ENCODE data around the gene PACS2. TPM values are rescaled to one million over a fixed set of nuclear protein-coding genes. Genes with fewer than 3 reads are reported as not detected.

PACS2 gene
- total RNA-seq, 3 donors from 2014 or later = 46.0 to 70.9 (median 67.8) TPM

DNA sequence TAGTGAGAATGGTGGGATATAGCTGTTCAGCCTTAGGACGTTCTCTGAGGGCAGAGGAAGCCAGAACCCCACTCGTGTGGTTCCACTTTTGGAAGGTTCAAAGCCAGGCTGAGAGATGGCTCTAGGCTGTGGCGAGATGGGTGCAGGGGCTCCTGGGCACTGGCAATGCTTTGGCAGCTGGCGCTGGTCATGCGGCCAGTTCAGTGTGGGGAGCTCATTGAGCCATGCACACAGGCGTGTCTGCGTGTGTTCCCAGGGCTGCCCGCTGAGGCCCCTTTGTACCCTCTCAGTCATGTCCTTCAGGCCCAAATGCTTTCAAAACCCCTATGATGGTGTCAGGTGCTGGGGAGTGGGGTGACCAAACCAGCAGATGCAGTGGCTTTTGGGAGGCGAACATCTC, 85.5 kb downstream of the PACS2 start:
- no peak for DNase-seq (ENCODE audit: low spot score in 2 of 2)
- intact Hi-C loops (cut with DNase I; ENCODE audit: low total_unique reads) = no loop called here
- H3K9me3 ChIP-seq = peaks cover 0 to 11% of the 10 kb centered on the region in 2 donors

DNA sequence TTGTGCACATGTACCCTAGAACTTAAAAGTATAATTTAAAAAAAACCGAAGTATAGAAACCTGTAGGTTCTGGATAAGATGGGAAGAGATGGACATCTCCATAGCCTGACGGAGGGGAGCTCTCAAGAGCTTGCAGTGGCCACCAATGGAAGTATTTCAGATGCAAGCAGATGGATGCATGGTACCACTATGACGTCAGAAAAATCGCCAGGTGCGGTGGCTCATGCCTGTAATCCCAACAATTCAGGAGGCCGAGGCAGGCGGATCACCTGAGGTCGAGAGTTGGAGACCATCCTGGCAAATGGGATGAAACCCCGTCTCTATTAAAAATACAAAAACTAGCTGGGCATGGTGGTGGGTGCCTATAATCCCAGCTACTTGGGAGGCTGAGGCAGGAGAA, 87.2 kb downstream of the PACS2 start:
- Histone ChIP-seq H3K9me3 (peaks cover 0 to 11% of the 10 kb centered on the region in 2 donors), H3K27ac (no peak overlapping the region), H3K27me3 (no peaks in the 10 kb centered on the region), H3K4me1 (peaks cover 0 to 4% of the 10 kb centered on the region in 2 donors), H3K4me3 (no peak overlapping the region), H3K36me3 (no peaks in the 10 kb centered on the region)
- no peak for DNase-seq (ENCODE audit: low spot score in 2 of 2)
- no peak for TF ChIP-seq POLR2A (IDR thresholded peaks at IDR 0.05)
- no peak for TF ChIP-seq CTCF (IDR thresholded peaks at IDR 0.05)
- TF ChIP-seq POLR2AphosphoS5 (IDR thresholded peaks at IDR 0.05) = no peak
- intact Hi-C loops (cut with DNase I; ENCODE audit: low total_unique reads) = no loop called here

More for the DNA sequence above, 85.5 kb downstream of the PACS2 start:
- no peaks in the 10 kb centered on the region for H3K27me3 ChIP-seq
- TF ChIP-seq POLR2A (IDR thresholded peaks at IDR 0.05) (no peak), CTCF (IDR thresholded peaks at IDR 0.05) (no peak), POLR2AphosphoS5 (IDR thresholded peaks at IDR 0.05) (no peak)
- H3K27ac ChIP-seq = no peak overlapping the region
- H3K4me3 ChIP-seq = peak overlapping the region in 1 of 3 donors; percentile 99
- peaks cover 0 to 4% of the 10 kb centered on the region in 2 donors for H3K4me1 ChIP-seq
- H3K36me3 ChIP-seq = no peaks in the 10 kb centered on the region

GRCh38 chr14:105408592-105408991, 94.0 kb downstream of the PACS2 start:
- Histone ChIP-seq H3K4me3 (no peak overlapping the region), H3K27me3 (peaks cover 0 to 4% of the 10 kb centered on the region in 2 donors), H3K36me3 (no peaks in the 10 kb centered on the region), H3K27ac (no peak overlapping the region), H3K9me3 (peaks cover 0 to 7% of the 10 kb centered on the region in 2 donors), H3K4me1 (no peaks in the 10 kb centered on the region)
- TF ChIP-seq POLR2A (IDR thresholded peaks at IDR 0.05) = no peak
- no peak for TF ChIP-seq POLR2AphosphoS5 (IDR thresholded peaks at IDR 0.05)
- TF ChIP-seq CTCF (IDR thresholded peaks at IDR 0.05) = no peak
- intact Hi-C loops (cut with DNase I; ENCODE audit: low total_unique reads) = no loop called here
- DNase-seq (ENCODE audit: low spot score in 2 of 2) = no peak

DNA sequence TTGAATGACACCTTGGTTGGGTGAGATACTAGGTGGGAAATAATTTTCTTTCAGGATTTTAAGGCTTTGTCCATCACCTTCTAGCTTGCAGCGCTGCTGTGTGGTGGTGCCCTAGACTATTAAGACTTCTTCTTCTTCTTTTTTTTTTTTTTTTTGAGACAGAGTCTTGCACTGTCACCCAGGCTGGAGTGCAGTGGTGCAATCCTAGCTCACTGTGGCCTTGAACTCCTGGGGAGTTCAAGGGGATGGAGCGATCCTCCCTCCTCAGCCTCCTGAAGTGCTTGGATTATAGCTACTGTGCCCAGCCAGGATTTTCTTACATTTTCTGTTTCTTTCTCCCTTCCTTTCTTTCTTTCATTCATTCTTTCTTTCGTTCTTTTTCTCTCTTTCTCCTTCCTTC, 94.8 kb downstream of the PACS2 start:
- Histone ChIP-seq H3K9me3 (peaks cover 0 to 7% of the 10 kb centered on the region in 2 donors), H3K36me3 (no peaks in the 10 kb centered on the region), H3K4me3 (no peak overlapping the region), H3K27ac (no peak overlapping the region), H3K4me1 (peaks cover 0 to under 1% of the 10 kb centered on the region in 2 donors), H3K27me3 (peaks cover 0 to 4% of the 10 kb centered on the region in 2 donors)
- no peak for DNase-seq (ENCODE audit: low spot score in 2 of 2)
- TF ChIP-seq POLR2AphosphoS5 (IDR thresholded peaks at IDR 0.05) = no peak
- no peak for TF ChIP-seq CTCF (IDR thresholded peaks at IDR 0.05)
- no peak for TF ChIP-seq POLR2A (IDR thresholded peaks at IDR 0.05)
- intact Hi-C loops (cut with DNase I; ENCODE audit: low total_unique reads) = no loop called here

- DNase-seq (ENCODE audit: low spot score in 2 of 2) = no peak
- no peaks in the 10 kb centered on the region for H3K9me3 ChIP-seq
- no peak for TF ChIP-seq CTCF (IDR thresholded peaks at IDR 0.05)
- no peak for TF ChIP-seq POLR2AphosphoS5 (IDR thresholded peaks at IDR 0.05)
- TF ChIP-seq POLR2A (IDR thresholded peaks at IDR 0.05) = no peak
- peaks cover 0 to 4% of the 10 kb centered on the region in 2 donors for H3K27me3 ChIP-seq
- intact Hi-C loops (cut with DNase I; ENCODE audit: low total_unique reads) = no loop called here
- no peaks in the 10 kb centered on the region for H3K36me3 ChIP-seq
- peaks cover 0 to 7% of the 10 kb centered on the region in 2 donors for H3K4me1 ChIP-seq
- peak overlapping the region in 2 of 3 donors; percentile 47 to 68 for H3K4me3 ChIP-seq
- no peak overlapping the region for H3K27ac ChIP-seq
These were observed 96.1 kb downstream of the PACS2 start for GRCh38 chr14:105410642-105411016.

All from breast epithelium (tissue), 4 donors.